GM03348 (cell line): Measurements from ENCODE around the gene ACSL1.
A peak's percentile ranks its signal among the peaks of the same experiment; 100 is the strongest.
"Not testable (repeated sequence)": the region's sequence is repeated elsewhere in the genome, so short reads cannot be mapped to it uniquely, and the experiment has no call there.

Experiments used
- DNase-seq: peaks from one replicate; pipeline ENCODE4 v3.0.0; 2012; ENCODE audit warnings: low spot score

The ACSL1 gene

GRCh38 chr4:184790826-184791225 lies 34.9 kb downstream of the ACSL1 start:
- no peak for DNase-seq

- DNase-seq: no peak
These were observed 37.8 kb downstream of the ACSL1 start for GRCh38 chr4:184787766-184788503.

- no peak for DNase-seq
These were observed 40.0 kb downstream of the ACSL1 start for GRCh38 chr4:184785813-184786212.

GRCh38 chr4:184784628-184785257 lies 41.0 kb downstream of the ACSL1 start:
- no peak for DNase-seq

- DNase-seq: no peak
These were observed 42.9 kb downstream of the ACSL1 start for GRCh38 chr4:184782731-184783373.

GRCh38 chr4:184779160-184779559 lies 46.6 kb downstream of the ACSL1 start:
- not testable (repeated sequence) for DNase-seq

GRCh38 chr4:184778325-184778724 lies 47.4 kb downstream of the ACSL1 start:
- DNase-seq: no peak

- DNase-seq: no peak
These were observed 48.9 kb downstream of the ACSL1 start for GRCh38 chr4:184776821-184777220.

GRCh38 chr4:184775854-184776555 lies 49.8 kb downstream of the ACSL1 start:
- DNase-seq: no peak

- no peak for DNase-seq
These were observed 51.6 kb downstream of the ACSL1 start for GRCh38 chr4:184774152-184774551.

- DNase-seq: no peak
These were observed 54.4 kb downstream of the ACSL1 start for GRCh38 chr4:184771416-184771815.

GRCh38 chr4:184769141-184769765 lies 56.5 kb downstream of the ACSL1 start:
- no peak for DNase-seq

- DNase-seq: no peak
These were observed 57.5 kb downstream of the ACSL1 start for GRCh38 chr4:184768296-184768695.

GRCh38 chr4:184766446-184766845 lies 59.3 kb downstream of the ACSL1 start:
- no peak for DNase-seq

GRCh38 chr4:184765473-184766340 lies 60.1 kb downstream of the ACSL1 start:
- DNase-seq: no peak

- no peak for DNase-seq
These were observed 61.2 kb downstream of the ACSL1 start for GRCh38 chr4:184764601-184765000.

- DNase-seq: peak; percentile 20
These were observed 62.5 kb downstream of the ACSL1 start for GRCh38 chr4:184763150-184763780.

GRCh38 chr4:184762100-184762499 lies 63.7 kb downstream of the ACSL1 start:
- no peak for DNase-seq

GRCh38 chr4:184760681-184761080 lies 65.1 kb downstream of the ACSL1 start:
- no peak for DNase-seq

- peak; percentile 53 for DNase-seq
These were observed 68.0 kb downstream of the ACSL1 start for GRCh38 chr4:184757810-184758209.

GRCh38 chr4:184756399-184756798 lies 69.4 kb downstream of the ACSL1 start:
- peak; percentile 22 for DNase-seq
